Measurements from ENCODE around the gene THAP3.

The THAP3 gene

DNA sequence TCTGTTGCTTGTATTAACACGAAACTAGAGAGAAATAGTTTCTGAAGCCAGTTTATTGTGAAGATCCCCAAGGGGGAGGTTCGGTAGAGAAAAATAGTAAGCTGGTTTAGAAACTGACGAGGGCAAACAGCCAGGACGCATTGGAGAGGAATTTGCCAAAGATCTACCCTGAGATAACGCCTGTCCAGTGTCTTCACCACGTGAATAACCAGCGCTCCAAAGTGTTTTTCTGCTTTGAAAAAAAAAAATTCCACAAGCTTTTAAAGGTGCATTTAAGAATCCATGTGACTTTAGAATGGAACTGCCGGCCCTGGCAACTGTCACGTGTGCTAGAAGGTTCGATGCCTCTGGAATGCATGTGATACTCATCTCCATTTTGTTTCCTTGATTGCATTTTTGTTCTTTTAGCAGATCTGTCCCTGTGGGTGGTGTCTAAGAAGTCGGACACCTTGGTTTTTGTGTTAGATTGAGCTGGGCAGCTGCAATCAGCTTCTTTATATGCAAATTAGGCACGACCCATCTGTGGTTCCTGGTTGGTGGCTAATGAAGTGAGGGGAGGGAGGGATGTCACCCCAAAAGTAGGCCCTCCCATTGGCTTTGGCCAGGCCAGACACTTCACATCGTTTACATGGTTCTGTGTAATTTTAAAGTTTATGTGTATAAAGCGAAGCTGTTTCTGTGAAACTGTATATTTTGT, 1.3 kb upstream of the THAP3 start:
- Histone ChIP-seq H3K4me2 (ENCODE audit: low read depth, low read length) (no peak overlapping the region), H3K27ac (ENCODE audit: low read length) (no peak overlapping the region)

DNA sequence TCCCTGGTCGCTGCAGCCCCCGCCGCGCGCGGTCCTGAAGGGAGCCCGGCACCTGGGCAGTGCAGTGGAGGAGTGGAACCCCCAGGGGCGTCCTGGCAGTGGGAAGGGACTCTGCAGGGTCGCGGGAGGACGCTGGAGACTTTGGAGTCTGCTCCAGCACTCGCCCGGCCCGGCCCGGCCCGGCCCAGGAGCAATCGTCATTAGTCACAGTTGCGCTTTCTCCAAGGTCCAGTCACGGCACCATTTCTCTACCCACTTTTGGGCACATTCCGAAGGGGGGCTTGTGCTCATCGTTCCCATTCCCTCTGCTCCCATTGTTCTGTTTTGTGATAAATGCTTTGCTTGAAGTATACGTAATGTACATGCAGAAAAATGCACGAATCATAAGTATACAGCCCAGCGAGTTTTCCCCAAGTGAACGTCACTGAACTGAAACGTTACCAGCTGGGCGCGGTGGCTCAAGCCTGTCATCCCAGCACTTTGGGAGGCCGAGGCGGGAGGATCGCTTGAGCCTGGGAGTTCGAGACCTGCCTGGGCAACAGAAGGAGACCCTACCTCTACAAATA, 999 bp downstream of the THAP3 start:
- Histone ChIP-seq H3K27me3 (replicated peaks; ENCODE audit: insufficient read depth, low read length) (no peaks in the 10 kb centered on the region), H3K27ac (ENCODE audit: low read length) (peak overlapping the region; percentile 56; the same call in 1 of the 2 replicates), H3K36me3 (replicated peaks; ENCODE audit: insufficient read depth, low read length) (no peaks in the 10 kb centered on the region; the same call in 1 of the 2 replicates), H2AFZ (ENCODE audit: low read length) (peak overlapping the region; percentile 55), H4K20me1 (ENCODE audit: insufficient read depth, low read length) (no peaks in the 10 kb centered on the region), H3K4me1 (ENCODE audit: low read length) (peaks cover 12% of the 10 kb centered on the region; the same call in 1 of the 2 replicates), H3K9ac (ENCODE audit: low read length) (peak overlapping the region; percentile 66), H3K79me2 (ENCODE audit: low read length) (peaks cover 57% of the 10 kb centered on the region), H3K9me2 (replicated peaks; ENCODE audit: insufficient read depth, low read length) (no peaks in the 10 kb centered on the region), H3K4me2 (ENCODE audit: low read depth, low read length) (peak overlapping the region; percentile 74), H3K4me3 (ENCODE audit: low read length) (peak overlapping the region; percentile 73), H3F3A (ENCODE audit: insufficient read depth, low read length) (peaks cover 14% of the 10 kb centered on the region), H3K9me3 (replicated peaks; ENCODE audit: insufficient read depth, low read length) (no peaks in the 10 kb centered on the region)
- TF ChIP-seq EZH2 (optimal IDR thresholded peaks at IDR 0.05; ENCODE audit: low read depth, low read length): no peak
- TF ChIP-seq, protein P1, sequence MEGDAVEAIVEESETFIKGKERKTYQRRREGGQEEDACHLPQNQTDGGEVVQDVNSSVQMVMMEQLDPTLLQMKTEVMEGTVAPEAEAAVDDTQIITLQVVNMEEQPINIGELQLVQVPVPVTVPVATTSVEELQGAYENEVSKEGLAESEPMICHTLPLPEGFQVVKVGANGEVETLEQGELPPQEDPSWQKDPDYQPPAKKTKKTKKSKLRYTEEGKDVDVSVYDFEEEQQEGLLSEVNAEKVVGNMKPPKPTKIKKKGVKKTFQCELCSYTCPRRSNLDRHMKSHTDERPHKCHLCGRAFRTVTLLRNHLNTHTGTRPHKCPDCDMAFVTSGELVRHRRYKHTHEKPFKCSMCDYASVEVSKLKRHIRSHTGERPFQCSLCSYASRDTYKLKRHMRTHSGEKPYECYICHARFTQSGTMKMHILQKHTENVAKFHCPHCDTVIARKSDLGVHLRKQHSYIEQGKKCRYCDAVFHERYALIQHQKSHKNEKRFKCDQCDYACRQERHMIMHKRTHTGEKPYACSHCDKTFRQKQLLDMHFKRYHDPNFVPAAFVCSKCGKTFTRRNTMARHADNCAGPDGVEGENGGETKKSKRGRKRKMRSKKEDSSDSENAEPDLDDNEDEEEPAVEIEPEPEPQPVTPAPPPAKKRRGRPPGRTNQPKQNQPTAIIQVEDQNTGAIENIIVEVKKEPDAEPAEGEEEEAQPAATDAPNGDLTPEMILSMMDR (IDR thresholded peaks at IDR 0.05; ENCODE audit: low read length): no peak
- TF ChIP-seq EZH2phosphoT487 (IDR thresholded peaks at IDR 0.05; ENCODE audit: low read length): no peak
- peak; percentile 59 for DNase-seq

More for the DNA sequence above, 1.3 kb upstream of the THAP3 start:
- DNase-seq: no peak
- H3K4me1 ChIP-seq (ENCODE audit: low read length): peaks cover 12% of the 10 kb centered on the region; the same call in 1 of the 2 replicates
- H3K9me2 ChIP-seq (replicated peaks; ENCODE audit: insufficient read depth, low read length): no peaks in the 10 kb centered on the region
- peaks cover 14% of the 10 kb centered on the region for H3F3A ChIP-seq (ENCODE audit: insufficient read depth, low read length)
- H3K9me3 ChIP-seq (replicated peaks; ENCODE audit: insufficient read depth, low read length): no peaks in the 10 kb centered on the region
- no peak overlapping the region for H3K4me3 ChIP-seq (ENCODE audit: low read length)
- H3K79me2 ChIP-seq (ENCODE audit: low read length): peaks cover 71% of the 10 kb centered on the region
- H3K27me3 ChIP-seq (replicated peaks; ENCODE audit: insufficient read depth, low read length): no peaks in the 10 kb centered on the region
- H3K9ac ChIP-seq (ENCODE audit: low read length): no peak overlapping the region
- no peak overlapping the region for H2AFZ ChIP-seq (ENCODE audit: low read length)
- H3K36me3 ChIP-seq (replicated peaks; ENCODE audit: insufficient read depth, low read length): no peaks in the 10 kb centered on the region; the same call in 1 of the 2 replicates
- TF ChIP-seq EZH2phosphoT487 (IDR thresholded peaks at IDR 0.05; ENCODE audit: low read length) (no peak), EZH2 (optimal IDR thresholded peaks at IDR 0.05; ENCODE audit: low read depth, low read length) (no peak)
- H4K20me1 ChIP-seq (ENCODE audit: insufficient read depth, low read length): no peaks in the 10 kb centered on the region

DNA sequence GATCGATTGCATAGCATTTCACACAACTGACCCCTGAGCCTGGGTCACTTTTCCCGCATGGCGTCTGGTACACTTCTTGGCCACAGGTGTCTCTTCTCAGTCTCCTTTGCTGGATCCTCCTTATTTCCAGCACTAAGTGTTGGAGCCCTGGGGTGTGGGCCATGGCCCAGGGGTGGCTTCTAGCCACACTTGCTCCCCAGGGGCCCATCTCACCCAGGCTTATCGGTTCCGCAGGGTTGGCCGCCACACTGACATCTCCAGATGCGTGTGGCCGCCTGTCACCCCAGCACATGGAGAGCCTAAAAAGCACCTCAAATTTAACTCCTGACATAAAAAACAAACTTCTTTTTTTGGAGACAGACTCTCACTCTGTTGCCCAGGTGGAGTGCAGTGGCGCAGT, 2.4 kb downstream of the THAP3 start:
- no peaks in the 10 kb centered on the region for H3K9me2 ChIP-seq (replicated peaks; ENCODE audit: insufficient read depth, low read length)
- no peak overlapping the region for H2AFZ ChIP-seq (ENCODE audit: low read length)
- TF ChIP-seq, protein P1 (IDR thresholded peaks at IDR 0.05; ENCODE audit: low read length): no peak
- TF ChIP-seq EZH2 (optimal IDR thresholded peaks at IDR 0.05; ENCODE audit: low read depth, low read length) (no peak), EZH2phosphoT487 (IDR thresholded peaks at IDR 0.05; ENCODE audit: low read length) (no peak)
- no peaks in the 10 kb centered on the region for H3K9me3 ChIP-seq (replicated peaks; ENCODE audit: insufficient read depth, low read length)
- peaks cover 12% of the 10 kb centered on the region; the same call in 1 of the 2 replicates for H3K4me1 ChIP-seq (ENCODE audit: low read length)
- H3K9ac ChIP-seq (ENCODE audit: low read length): no peak overlapping the region
- H3F3A ChIP-seq (ENCODE audit: insufficient read depth, low read length): peaks cover 14% of the 10 kb centered on the region
- no peaks in the 10 kb centered on the region; the same call in 1 of the 2 replicates for H3K36me3 ChIP-seq (replicated peaks; ENCODE audit: insufficient read depth, low read length)
- no peaks in the 10 kb centered on the region for H3K27me3 ChIP-seq (replicated peaks; ENCODE audit: insufficient read depth, low read length)
- H3K27ac ChIP-seq (ENCODE audit: low read length): no peak overlapping the region
- H3K79me2 ChIP-seq (ENCODE audit: low read length): peaks cover 54% of the 10 kb centered on the region
- no peak overlapping the region for H3K4me3 ChIP-seq (ENCODE audit: low read length)
- H3K4me2 ChIP-seq (ENCODE audit: low read depth, low read length): no peak overlapping the region
- DNase-seq: peak; percentile 2
- H4K20me1 ChIP-seq (ENCODE audit: insufficient read depth, low read length): no peaks in the 10 kb centered on the region
